IPS-NIHi11 (cell line): ENCODE results near the gene KCMF1.
A peak's percentile ranks its signal among the peaks of the same experiment; 100 is the strongest.

Experiments
- DNase-seq: peaks from one replicate; pipeline ENCODE4 v3.0.0; 2012; ENCODE audit warnings: mixed read lengths, low spot score

KCMF1 gene

GRCh38 chr2:84956334-84957297, 14.3 kb upstream of the KCMF1 start:
- no peak for DNase-seq

- no peak for DNase-seq
Measured at GRCh38 chr2:84957771-84958134, 13.2 kb upstream of the KCMF1 start.

DNA sequence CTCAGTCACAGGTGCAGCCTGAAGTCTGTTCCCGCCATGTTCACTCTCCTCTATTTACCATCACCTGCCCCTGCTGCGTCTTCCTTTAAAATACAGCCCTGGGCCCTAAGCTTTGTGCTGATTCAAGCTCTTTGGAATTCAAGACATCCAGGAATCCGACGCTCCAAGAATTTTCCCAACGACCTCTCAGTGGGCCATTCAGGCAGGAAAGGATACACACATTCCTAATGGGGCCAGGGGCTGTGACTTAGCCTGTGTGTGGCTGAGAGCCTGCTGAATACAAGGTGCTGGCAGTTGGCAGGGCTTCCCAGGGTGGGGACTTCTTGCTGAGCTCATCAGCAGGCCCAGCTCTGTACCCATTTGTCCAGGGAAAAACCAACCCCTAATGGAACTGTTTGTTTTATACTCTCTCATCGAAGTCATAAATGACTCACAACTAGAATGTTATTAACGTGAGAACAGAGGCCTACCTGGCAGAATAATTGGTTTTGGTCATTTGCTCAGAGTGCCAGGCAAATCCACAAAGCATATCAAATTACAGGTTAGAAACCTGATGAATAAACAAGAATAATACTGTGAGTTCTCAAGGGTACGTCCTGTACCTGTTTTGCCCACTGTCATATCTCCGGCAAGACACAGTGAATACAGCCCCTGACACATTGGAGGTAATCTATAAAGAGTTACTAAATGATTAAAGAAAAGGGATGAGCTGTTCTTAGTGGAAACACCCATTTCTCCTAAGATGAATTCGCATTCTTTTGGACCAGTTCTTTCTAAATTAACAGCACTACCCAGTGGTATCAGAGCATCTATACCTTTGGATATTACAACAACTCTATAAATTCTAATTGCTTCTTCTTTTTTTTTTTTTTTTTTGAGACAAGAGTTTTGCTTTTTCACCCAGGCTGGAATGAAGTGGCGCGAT, 12.6 kb upstream of the KCMF1 start:
- DNase-seq: peak; percentile 74

GRCh38 chr2:84959095-84959565, 11.8 kb upstream of the KCMF1 start:
- DNase-seq: no peak

GRCh38 chr2:84959566-84960506, 11.1 kb upstream of the KCMF1 start:
- peak; percentile 44 for DNase-seq

DNA sequence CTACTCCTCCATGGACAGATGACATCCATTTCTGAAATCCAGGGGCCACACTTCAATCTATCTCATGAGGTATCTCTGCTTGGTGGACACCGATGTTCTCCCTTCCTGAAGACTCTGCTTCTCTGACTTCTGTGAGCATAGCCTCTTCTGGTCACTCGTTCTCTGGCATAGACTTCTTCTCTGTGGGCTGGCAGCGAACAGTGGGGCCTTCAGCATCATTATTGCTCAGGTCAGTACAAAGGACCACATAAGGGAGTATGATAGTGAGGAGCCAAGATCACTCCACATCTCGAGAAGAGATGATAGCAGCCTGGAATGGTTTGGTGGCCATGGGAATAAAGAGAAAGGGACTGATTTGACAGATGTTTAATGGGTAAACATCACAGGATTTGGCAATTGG, 8.0 kb upstream of the KCMF1 start:
- no peak for DNase-seq

GRCh38 chr2:84963323-84963691, 7.7 kb upstream of the KCMF1 start:
- no peak for DNase-seq

GRCh38 chr2:84963692-84964405, 7.1 kb upstream of the KCMF1 start:
- no peak for DNase-seq

DNA sequence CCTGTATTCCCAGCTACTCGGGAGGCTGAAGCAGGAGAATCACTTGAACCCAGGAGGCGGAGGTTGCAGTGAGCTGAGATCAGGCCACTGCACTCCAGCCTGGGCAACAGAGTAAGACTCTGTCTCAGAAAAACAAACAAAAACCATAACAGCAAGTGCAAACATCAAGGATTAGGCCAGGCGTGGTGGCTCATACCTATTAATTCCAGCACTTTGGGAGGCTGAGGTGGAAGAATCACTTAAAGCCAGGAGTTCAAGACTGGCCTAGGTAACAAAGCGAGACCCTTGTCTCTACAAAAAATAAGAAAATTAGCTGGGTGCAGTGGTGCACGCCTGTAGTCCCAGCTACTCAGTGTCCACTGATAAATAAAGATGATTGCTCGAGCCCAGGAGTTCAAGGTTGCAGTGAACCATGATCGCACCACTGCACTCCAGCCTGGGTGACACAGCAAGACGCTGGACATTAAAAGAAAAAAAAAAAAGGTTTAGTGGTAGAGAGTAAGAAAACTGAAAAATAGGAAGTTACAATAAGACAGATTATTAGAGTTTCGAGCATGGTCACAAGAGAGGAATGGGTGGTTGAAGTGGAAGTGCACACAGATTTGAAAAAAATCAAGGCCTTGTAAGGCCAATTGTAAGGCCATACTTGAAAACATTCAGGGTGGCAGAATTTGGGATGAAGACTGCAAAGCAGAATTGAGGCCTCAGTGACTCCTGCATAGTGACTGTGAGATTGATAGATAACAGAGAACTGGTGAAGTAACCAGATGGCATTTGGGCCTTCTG, 6.4 kb upstream of the KCMF1 start:
- no peak for DNase-seq

GRCh38 chr2:84965192-84965516, 5.8 kb upstream of the KCMF1 start:
- no peak for DNase-seq

GRCh38 chr2:84965827-84966226, 5.1 kb upstream of the KCMF1 start:
- DNase-seq: no peak

DNA sequence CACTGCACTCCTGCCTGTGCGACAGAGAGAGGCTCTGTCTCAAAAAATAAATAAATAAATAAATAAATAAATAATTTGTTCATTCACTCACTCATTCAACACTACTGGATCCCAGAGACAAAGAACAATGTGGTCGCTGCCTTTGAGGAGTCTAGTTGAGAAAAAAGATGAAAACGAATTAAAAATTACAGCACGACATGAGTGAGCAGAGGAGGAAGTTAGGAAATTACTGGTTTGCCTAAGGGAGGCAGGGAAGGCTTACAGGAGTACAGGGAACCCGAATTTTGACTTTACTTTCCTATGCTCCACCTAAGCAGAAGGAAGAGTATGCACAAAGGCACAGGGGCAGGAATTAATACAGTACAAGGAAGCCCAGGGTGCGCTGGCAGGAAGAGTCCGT, 4.2 kb upstream of the KCMF1 start:
- DNase-seq: no peak

- DNase-seq: no peak
Measured at GRCh38 chr2:84969511-84970209, 1.3 kb upstream of the KCMF1 start.

DNA sequence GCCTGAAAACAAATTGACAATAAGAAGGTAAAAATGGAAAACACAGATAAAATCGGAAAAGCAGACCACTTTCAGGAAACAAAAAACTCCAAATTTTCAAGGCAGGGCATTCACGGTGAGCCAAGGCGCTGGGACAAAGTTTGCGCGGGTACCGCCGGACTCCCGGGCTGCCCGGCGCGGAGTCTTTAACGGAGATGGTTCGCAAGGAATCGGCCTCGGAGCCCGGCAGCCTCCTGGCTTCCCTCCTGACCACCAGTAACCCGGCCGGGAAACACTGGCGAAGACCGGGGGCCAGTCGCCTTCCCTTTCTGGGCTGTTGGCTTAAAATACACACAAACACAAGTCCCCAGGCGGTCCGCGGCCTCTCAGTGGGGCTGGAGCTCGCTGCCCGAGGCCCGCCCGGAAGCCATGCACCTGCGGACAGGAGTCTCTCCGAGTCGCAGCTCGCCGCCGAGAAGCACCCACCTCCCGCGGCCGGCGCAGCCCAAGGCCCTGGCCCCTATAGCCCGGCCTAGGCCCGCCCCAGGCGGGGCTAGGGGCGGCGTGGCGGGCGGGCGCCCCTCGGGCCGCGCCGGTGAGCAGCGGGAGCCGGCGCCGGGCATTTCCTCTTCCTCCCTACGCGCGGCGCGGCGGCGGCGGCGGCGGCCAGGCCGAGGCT, 622 bp upstream of the KCMF1 start:
- DNase-seq: peak; percentile 83

DNA sequence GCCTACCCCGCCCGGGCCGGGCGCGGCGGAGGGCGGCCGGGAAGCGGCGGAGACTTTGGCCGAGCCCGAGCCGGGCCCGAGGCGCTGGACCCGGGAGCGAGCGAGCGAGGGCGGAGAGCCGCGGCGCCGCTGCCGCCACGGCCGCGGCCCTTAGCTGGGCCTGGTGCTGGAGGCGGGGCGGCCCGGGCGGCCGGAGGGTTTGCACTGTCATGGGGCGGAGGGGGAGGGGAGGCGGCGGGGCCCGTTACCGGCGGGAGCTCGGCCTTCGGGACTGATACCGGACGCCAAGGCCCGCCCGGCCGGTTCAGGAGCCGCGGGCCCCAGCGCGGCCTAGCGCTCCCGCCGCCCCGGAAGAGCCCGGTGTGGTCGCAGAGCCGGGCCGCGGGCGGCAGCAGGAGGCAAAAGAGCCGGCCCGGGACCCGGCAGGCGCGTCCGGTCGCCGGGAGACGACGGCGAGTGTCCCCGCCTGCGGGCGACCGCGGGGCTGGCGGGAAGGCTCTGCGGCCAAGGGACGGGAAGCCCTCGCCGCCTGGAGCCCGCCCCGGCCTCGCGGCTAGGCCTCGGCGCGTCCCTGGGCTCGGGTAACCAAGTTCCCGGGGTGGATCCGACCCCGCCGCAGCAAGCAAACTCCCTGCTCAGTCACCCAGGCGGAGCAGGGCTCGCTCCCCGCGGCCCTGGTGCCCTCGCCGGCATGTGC, 697 bp downstream of the KCMF1 start:
- peak; percentile 72 for DNase-seq

GRCh38 chr2:84972207-84972783, 1.3 kb downstream of the KCMF1 start:
- DNase-seq: no peak

GRCh38 chr2:84972932-84973331, 2.0 kb downstream of the KCMF1 start:
- DNase-seq: no peak
